ENCODE data around the gene FAM222B.
"Not testable (repeated sequence)": the region's sequence is repeated elsewhere in the genome, so short reads cannot be mapped to it uniquely, and the experiment has no call there.

Gene FAM222B

GRCh38 chr17:28836541-28836940 lies 6.0 kb downstream of the FAM222B start:
- DNase-seq: not testable (repeated sequence)

GRCh38 chr17:28834420-28834819 lies 8.2 kb downstream of the FAM222B start:
- DNase-seq: no peak

DNA sequence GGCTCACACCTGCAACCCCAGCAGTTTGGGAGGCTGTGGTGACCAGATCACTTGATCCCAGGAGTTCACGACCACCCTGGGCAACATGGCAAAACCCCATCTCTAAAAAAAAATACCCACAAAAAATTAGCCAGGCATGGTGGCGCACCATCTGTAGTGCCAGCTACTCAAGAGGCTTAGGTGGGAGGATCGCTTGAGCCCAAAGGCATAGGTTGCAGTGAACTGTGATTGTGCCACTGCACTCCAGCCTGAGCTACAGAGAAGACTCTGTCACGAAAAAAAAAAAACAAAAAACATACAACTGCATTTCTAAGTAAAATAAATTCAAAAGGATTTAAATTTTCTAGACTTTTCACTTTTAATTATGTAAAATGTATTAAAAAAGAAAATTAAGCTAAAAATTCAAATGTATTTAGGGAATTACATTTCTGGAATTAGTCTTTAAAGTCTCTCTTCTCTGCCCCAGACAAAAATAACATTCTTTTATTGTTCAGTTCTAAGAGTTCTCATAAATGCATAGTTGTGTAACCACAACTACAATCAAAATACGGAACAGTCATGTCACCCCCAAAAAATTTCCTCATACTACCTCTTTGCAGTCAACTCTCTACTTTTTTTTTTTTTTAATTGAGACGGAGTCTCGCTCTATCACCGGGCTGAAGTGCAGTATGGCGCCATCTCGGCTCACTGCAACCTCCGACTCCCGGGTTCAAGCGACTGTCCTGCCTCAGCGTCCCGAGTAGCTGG lies 14.1 kb downstream of the FAM222B start:
- no peak for DNase-seq

DNA sequence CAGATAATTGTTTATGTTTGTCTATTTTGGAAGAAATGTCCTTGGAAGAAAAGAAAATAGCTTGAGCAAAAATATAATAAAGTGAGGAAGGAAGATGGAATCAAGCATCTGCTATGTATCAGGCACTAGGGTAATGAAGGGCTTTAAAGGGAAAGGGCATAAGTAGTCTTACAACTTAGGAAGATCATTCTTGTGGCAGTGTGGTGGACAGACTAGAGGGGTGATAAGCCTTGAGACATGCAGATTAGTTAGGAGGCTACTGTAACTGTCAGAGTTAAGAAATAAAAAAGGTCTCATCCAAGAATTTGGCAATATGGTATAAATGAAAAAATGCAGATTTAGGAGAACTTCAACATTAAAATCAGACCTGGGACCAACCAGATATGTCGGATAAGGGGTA lies 14.9 kb downstream of the FAM222B start:
- DNase-seq: no peak

- DNase-seq: no peak
Measured at GRCh38 chr17:28819582-28819981, 23.0 kb downstream of the FAM222B start.

DNA sequence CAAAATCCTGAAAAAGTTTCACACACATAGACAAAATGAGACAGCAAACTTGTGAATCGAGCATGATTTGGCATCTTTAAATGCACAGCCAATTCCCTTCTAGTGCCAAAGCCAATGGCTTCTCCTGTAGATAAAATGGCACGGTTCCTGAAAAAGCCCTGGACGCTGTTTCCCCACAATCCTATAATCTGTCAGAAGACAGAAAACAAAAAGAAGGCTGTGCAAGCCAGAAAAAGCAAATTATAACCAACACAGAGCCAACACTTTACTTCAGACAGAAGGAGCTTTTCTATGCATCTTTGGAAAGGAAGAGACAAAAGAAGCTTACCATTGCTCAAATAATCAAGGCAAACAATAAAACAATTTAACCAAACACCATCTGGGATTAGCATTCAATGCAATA lies 23.8 kb downstream of the FAM222B start:
- no peak for DNase-seq

GRCh38 chr17:28816540-28816939 lies 26.1 kb downstream of the FAM222B start:
- DNase-seq: no peak

- DNase-seq: no peak
Measured at GRCh38 chr17:28812748-28813377, 29.7 kb downstream of the FAM222B start.

GRCh38 chr17:28812091-28812747 lies 30.4 kb downstream of the FAM222B start:
- peak; percentile 95 for DNase-seq

DNA sequence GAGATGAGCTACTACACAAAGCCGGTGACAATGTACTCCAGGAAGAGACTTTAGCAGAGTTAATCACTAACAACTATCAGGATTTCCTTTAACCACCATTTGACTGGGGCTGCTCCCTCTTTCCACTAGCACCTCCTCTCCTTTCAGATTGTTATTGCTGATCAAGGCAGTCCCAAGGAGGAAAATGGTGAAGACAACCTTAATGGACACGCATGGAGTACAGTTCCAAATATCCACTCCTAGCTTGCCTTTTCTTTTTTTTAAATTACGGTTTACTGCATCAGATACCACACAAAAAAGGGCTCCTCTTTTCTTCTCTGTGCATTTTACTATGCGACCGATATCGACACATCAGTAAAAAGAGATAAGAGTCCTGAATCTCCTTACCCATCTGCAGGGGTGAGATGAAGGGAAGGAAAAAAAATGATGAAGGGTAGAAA lies 30.9 kb downstream of the FAM222B start:
- DNase-seq: no peak

DNA sequence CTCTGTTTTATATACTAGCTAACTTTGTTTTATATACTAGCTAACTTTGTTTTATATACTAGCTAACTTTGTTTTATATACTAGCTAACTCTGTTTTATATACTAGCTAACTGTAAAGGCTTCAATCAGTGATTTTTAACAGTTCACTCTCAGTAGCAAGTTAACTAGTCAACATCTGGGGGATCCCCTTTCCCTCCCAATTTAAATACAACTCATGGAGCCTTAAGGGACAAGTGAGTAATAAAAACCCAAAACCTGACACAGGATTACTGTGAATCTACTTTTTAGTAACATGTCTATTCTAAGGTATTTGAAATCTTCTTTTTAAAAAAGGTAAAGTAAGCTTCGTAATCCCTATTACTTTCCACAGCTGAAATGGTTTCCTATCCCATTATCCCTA lies 32.2 kb downstream of the FAM222B start:
- no peak for DNase-seq

- DNase-seq: no peak
Measured at GRCh38 chr17:28807925-28808634, 34.5 kb downstream of the FAM222B start.

DNA sequence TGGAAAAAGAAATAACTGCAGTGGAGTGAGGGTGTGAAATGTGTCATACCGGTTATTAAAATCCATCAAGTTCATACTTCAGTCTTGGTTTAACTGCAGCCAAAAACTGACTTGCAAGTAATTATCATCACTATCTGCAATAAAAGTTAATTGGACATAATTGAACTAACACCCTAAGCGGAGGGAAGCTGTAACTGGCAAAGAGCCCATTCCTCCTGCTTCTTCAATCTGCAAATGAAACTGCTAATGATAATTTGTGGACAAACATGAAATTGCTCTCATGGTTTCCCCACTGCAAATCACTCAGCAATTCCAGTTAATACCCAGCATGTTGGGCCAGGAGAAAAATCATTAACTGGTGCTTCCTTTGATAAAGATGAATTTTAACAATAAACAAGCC lies 46.5 kb downstream of the FAM222B start:
- DNase-seq: no peak

GRCh38 chr17:28794846-28795441 lies 47.6 kb downstream of the FAM222B start:
- DNase-seq: not testable (repeated sequence)

DNA sequence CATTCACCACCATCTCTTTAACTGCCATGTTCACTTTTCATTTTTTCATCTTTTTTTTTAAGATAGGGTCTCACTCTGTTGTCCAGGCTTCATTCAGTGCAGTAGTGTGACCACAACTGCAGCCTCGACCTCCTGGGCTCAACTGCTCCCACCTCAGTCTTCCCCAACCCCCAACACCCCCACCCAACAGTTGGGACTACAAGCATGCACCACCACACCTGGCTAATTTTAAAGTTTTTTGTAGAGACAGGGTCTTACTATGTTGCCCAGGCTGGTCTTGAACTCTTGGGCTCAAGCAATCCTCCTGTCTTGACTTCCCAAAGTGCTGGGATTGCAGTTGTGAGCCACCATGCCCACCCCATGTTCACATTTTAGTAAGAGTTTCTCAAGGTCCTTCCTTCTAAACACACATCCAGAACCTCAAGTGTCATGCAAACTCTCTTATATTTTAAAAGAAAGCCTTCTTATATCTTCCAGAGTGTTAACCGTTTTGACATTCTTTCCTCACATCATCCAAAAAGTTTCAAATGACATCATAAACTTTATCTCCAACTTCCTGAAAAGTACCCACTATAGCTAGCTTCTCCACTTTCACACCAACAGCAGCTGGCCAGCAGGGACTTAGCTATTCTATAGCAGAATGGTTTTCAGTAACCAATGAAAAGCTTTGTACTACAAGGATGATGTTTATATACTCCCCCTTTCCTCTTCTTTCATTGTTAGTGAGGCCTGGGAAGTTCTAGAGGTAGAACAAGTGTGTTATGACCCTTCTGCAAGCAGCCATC lies 49.5 kb downstream of the FAM222B start:
- no peak for DNase-seq

DNA sequence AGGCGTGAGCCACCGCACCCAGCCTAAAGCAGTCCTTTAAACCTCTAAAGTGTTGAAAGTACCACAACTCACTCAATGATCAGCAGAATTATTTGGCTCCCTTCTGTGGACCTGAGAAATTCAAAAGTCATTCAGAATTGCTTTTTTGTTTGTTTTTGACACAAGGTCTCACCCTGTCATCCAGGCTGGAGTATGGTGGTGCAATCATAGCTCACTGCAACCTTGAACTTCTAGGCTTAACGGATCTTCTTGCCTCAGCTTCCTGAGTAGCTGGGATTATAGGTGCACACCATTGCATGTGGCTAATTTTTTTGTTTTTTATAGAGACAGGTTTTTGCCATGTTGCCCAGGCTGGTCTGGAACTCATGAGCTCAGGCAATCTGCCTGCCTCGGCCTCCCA lies 54.5 kb downstream of the FAM222B start:
- DNase-seq: no peak

GRCh38 chr17:28783161-28783560 lies 59.4 kb downstream of the FAM222B start:
- DNase-seq: no peak

DNA sequence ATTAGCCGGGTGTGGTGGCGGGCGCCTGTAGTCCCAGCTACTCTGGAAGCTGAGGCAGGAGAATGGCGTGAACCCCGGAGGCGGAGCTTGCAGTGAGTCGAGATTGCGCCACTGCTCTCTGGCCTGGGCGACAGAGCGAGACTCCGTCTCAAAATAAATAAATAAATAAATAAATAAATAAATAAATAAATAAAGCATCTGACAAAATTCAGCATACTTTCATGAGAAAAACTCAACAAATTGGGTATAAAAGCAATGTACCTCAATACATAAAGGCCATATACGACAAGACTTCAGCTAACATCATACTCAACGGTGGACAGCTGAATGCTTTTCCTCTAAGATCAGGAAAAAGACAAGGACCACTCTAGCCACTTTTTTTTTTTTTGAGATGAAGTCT lies 63.0 kb downstream of the FAM222B start:
- not testable (repeated sequence) for DNase-seq

DNA sequence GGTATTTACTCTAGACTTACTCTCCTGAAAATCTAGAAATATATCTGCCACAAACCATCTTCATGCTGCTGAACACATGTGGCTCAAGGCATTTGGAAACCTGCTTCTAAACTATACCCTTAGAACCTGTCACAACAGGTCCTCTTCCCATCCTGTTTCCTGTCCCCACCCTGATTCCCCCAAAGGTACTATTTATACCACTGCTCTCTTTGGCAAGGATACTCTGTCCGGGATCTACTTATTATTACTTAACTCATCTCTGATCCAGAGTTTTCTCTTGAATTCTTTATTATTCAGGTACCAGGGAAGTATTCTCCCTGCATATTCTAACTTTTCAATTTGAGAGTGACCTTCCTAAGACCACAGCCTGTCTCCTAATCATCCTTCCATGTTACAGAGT lies 65.4 kb downstream of the FAM222B start:
- DNase-seq: no peak

DNA sequence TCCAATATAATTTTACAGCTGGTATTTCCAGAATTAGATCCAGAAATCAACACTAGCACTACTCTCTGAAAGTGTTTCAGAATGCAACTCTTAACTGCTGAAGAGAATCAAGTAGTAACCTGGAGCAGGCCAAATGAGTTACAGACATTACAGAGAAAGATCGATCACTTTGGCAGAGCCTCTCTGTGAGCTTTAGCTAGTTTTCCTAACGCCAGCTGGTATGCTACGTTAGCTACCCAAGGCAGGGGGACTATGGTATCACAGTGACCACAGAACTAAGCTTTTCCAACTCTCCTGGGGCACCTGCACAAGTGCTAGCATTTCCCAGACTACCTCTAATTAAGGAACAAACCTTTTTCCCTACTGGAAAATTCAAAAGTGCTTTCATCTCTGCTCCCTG lies 68.4 kb downstream of the FAM222B start:
- DNase-seq: no peak

- no peak for DNase-seq
Measured at GRCh38 chr17:28773736-28774135, 68.9 kb downstream of the FAM222B start.

GRCh38 chr17:28765038-28765437 lies 77.6 kb downstream of the FAM222B start:
- no peak for DNase-seq
